Measurements from ENCODE around the gene TBC1D10A. TPM values are rescaled to one million over a fixed set of nuclear protein-coding genes. Genes with fewer than 3 reads are reported as not detected.

The TBC1D10A gene
- total RNA-seq, 2 donors from 2014 or later: 34.3 to 35.8 TPM

GRCh38 chr22:30361916-30362650 is 35.3 kb upstream of the TBC1D10A start:
- H3K4me1 ChIP-seq: no peaks in the 10 kb centered on the region
- intact Hi-C loops (cut with DNase I): no loop called here
- no peaks in the 10 kb centered on the region for H3K36me3 ChIP-seq
- H3K9me3 ChIP-seq: no peaks in the 10 kb centered on the region
- no peak overlapping the region for H3K27ac ChIP-seq
- no peak overlapping the region for H3K9ac ChIP-seq (ENCODE audit: low read depth in 2 of 2, low read length in 2 of 2)
- H3K27me3 ChIP-seq: no peaks in the 10 kb centered on the region
- DNase-seq: no peak
- no peak overlapping the region for H3K4me3 ChIP-seq
- TF ChIP-seq CTCF (IDR thresholded peaks at IDR 0.05): no peak

GRCh38 chr22:30358541-30358940 is 31.8 kb upstream of the TBC1D10A start:
- DNase-seq: no peak
- Histone ChIP-seq H3K27ac (no peak overlapping the region), H3K36me3 (no peaks in the 10 kb centered on the region), H3K9me3 (no peaks in the 10 kb centered on the region), H3K9ac (ENCODE audit: low read depth in 2 of 2, low read length in 2 of 2) (no peak overlapping the region), H3K4me1 (peaks cover 13% of the 10 kb centered on the region), H3K27me3 (no peaks in the 10 kb centered on the region), H3K4me3 (no peak overlapping the region)
- intact Hi-C loops (cut with DNase I): no loop called here
- no peak for TF ChIP-seq CTCF (IDR thresholded peaks at IDR 0.05)

DNA sequence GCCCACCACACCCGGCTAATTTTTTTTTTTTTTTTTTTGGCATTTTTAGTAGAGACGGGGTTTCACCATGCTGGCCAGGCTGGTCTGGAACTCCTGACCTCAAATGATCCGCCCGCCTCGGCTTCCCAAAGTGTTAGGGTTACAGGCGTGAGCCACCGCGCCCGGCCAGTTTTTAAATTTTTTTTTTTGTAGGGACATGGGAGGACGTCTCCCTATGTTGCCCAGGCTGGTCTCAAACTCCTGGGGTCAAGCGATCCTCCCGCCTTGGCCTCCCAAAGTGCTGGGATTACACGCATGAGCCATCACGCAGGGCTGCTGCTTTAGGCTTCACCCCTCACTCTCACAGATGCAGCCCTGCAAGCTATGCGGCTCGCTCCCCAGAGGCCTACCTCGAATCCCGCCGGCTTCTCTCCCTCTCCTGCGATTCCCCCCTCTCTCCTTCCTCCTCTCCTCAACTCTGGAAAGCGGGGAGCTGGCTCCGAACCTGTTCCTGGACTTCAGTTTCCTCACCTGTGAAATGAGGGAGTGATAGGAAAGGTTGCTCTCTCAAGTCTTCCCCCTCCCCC is 31.0 kb upstream of the TBC1D10A start:
- Histone ChIP-seq H3K4me3 (peak overlapping the region; percentile 72), H3K9ac (ENCODE audit: low read depth in 2 of 2, low read length in 2 of 2) (no peak overlapping the region), H3K27ac (no peak overlapping the region), H3K36me3 (no peaks in the 10 kb centered on the region), H3K27me3 (no peaks in the 10 kb centered on the region), H3K4me1 (peaks cover 13% of the 10 kb centered on the region), H3K9me3 (no peaks in the 10 kb centered on the region)
- intact Hi-C loops (cut with DNase I): loop anchor here (2.0 kb wide), 1 partner anchor 69 kb away; the partner anchor contains the start of gene CASTOR1
- DNase-seq: no peak
- no peak for TF ChIP-seq CTCF (IDR thresholded peaks at IDR 0.05)

GRCh38 chr22:30357236-30357570 is 30.5 kb upstream of the TBC1D10A start:
- H3K4me1 ChIP-seq: peaks cover 13% of the 10 kb centered on the region
- H3K27ac ChIP-seq: no peak overlapping the region
- H3K27me3 ChIP-seq: no peaks in the 10 kb centered on the region
- DNase-seq: no peak
- TF ChIP-seq CTCF (IDR thresholded peaks at IDR 0.05): no peak
- no peaks in the 10 kb centered on the region for H3K9me3 ChIP-seq
- peak overlapping the region; percentile 32 to 59 for H3K9ac ChIP-seq (ENCODE audit: low read depth in 2 of 2, low read length in 2 of 2)
- peak overlapping the region; percentile 72 for H3K4me3 ChIP-seq
- no peaks in the 10 kb centered on the region for H3K36me3 ChIP-seq
- intact Hi-C loops (cut with DNase I): loop anchor here (2.0 kb wide), 1 partner anchor 68 kb away; the partner anchor contains the start of gene CASTOR1

GRCh38 chr22:30356449-30357235 is 29.9 kb upstream of the TBC1D10A start, which contains the start of the genes CCDC157 and SF3A1:
CCDC157 (plus strand) TSS chr22:30357007; CDS start chr22:30366001, 8,994 bp downstream.
SF3A1 (minus strand) TSS chr22:30356894; CDS start chr22:30356792, 102 bp downstream.
- no peaks in the 10 kb centered on the region for H3K36me3 ChIP-seq
- peak within 1 kb of the TSS; percentile 61 to 98 for H3K9ac ChIP-seq (ENCODE audit: low read depth in 2 of 2, low read length in 2 of 2)
- H3K9me3 ChIP-seq: no peaks in the 10 kb centered on the region
- TF ChIP-seq CTCF (IDR thresholded peaks at IDR 0.05): no peak
- H3K27ac ChIP-seq: peak within 1 kb of the TSS; percentile 92
- peaks cover 13% of the 10 kb centered on the region for H3K4me1 ChIP-seq
- intact Hi-C loops (cut with DNase I): loop anchor here (2.0 kb wide), 1 partner anchor 68 kb away; the partner anchor contains the start of gene CASTOR1
- H3K27me3 ChIP-seq: no peaks in the 10 kb centered on the region
- DNase-seq: peak; percentile 88
- H3K4me3 ChIP-seq: peak within 1 kb of the TSS; percentile 72

Data from colonic mucosa (tissue), 4 donors.